ENCODE data around the gene CD70. TPM values are rescaled to one million over a fixed set of nuclear protein-coding genes. Genes with fewer than 3 reads are reported as not detected.

Gene CD70
- total and polyA plus RNA-seq, 2 donors (not counting 3 experiments of a cell fraction or from before 2014, with no cell fraction given) = not detected

GRCh38 chr19:6580313-6580712 is 10.6 kb downstream of the CD70 start:
- Histone ChIP-seq H2AFZ (ENCODE audit: low read depth, low read length) (no peak overlapping the region), H3K27me3 (ENCODE audit: control insufficient read depth in 2 of 2, insufficient read depth in 2 of 2, low read length in 2 of 2) (no peaks in the 10 kb centered on the region), H3K9ac (replicated peaks; ENCODE audit: extremely low read depth, insufficient read depth, low read length) (no peak overlapping the region), H3K4me2 (ENCODE audit: insufficient read depth, low read length) (no peak overlapping the region), H3K9me3 (replicated peaks; ENCODE audit: control insufficient read depth, insufficient read depth, low read length) (no peaks in the 10 kb centered on the region), H4K20me1 (replicated peaks; ENCODE audit: control insufficient read depth, extremely low read depth, insufficient read depth, low read length) (no peaks in the 10 kb centered on the region), H3K36me3 (ENCODE audit: control insufficient read depth in 2 of 2, extremely low read depth in 1 of 2, insufficient read depth in 2 of 2, low read length in 2 of 2) (no peaks in the 10 kb centered on the region), H3K4me1 (ENCODE audit: control insufficient read depth, extremely low read depth, insufficient read depth, low read length) (no peaks in the 10 kb centered on the region), H3K9me1 (replicated peaks; ENCODE audit: control insufficient read depth, extremely low read depth, insufficient read depth, low read length) (no peaks in the 10 kb centered on the region), H3K79me2 (ENCODE audit: control insufficient read depth, insufficient read depth, low read length) (no peaks in the 10 kb centered on the region), H3K4me3 (replicated peaks in 1 of 3; ENCODE audit: insufficient read depth in 1 of 3, low read depth in 1 of 3, low read length in 3 of 3) (no peak overlapping the region), H3K27ac (ENCODE audit: insufficient read depth, low read depth, low read length) (no peak overlapping the region)
- FAIRE-seq (no peak), DNase-seq (ENCODE audit: low read depth, low spot score) (peak; percentile 30)
- ChIA-PET POLR2A (no interaction called here), CTCF (no interaction called here)
- BruUV-seq (replicated peaks) = no TSS peak
- dilution Hi-C loops (cut with MboI; ENCODE audit: extremely low pct_ligation_motif_present, low sequenced_read_pairs) = no loop called here
- intact Hi-C loops (cut with micrococcal nuclease) = no loop called here
- TF ChIP-seq CTCF (IDR thresholded peaks at IDR 0.05; ENCODE audit: extremely low read depth in 1 of 2, insufficient read depth in 1 of 2, low read depth in 1 of 2, low read length in 2 of 2) (no peak), MAX (IDR thresholded peaks at IDR 0.05; ENCODE audit: insufficient read depth, insufficient read length) (no peak), GATA2 (IDR thresholded peaks at IDR 0.05; ENCODE audit: insufficient read depth, insufficient read length, low read depth, low read length) (no peak), EZH2 (IDR thresholded peaks at IDR 0.05; ENCODE audit: borderline replicate concordance, low read depth, low read length, severe bottlenecking) (no peak), POLR2A (IDR thresholded peaks at IDR 0.05; ENCODE audit: low read depth, low read length) (no peak), MYC (IDR thresholded peaks at IDR 0.05; ENCODE audit: low read depth, low read length) (no peak), JUN (IDR thresholded peaks at IDR 0.05; ENCODE audit: borderline replicate concordance, insufficient read depth, insufficient read length, low read depth) (no peak), POLR2AphosphoS5 (IDR thresholded peaks at IDR 0.05; ENCODE audit: insufficient read depth, low read depth, low read length) (no peak)
